Stimulated activated naive CD8-positive, alpha-beta T cell treated with anti-CD3 and anti-CD28 coated beads, Interleukin-15, amount 100 ng/mL, for 72 hours (primary cell): ENCODE measurements around the gene LRRC61.
"Not testable (repeated sequence)": the region's sequence is repeated elsewhere in the genome, so short reads cannot be mapped to it uniquely, and the experiment has no call there.

Experiments
- ATAC-seq: fragments of 150-1000 bp; cut with Tn5 transposase; 2 replicates; pipeline ENCODE4 v1.10.0; 2021; ENCODE audit warnings: mild to moderate bottlenecking, moderate library complexity
- DNase-seq, 2 donors: peaks; one replicate each; pipeline ENCODE4 v3.0.0; 2021 to 2022
- H3K27ac Mint-ChIP-seq, 2 donors: one replicate each; pipeline ENCODE4 v1.8.0; 2022; ENCODE audit warnings: mild to moderate bottlenecking in 2 of 2, mixed read lengths in 2 of 2, moderate library complexity in 2 of 2
- H3K27me3 Mint-ChIP-seq: one replicate; pipeline ENCODE4 v1.8.0; 2022; ENCODE audit warnings: mixed read lengths
- H3K4me1 Mint-ChIP-seq: one replicate; pipeline ENCODE4 v1.8.0; 2022; ENCODE audit warnings: mild to moderate bottlenecking, mixed read lengths
- H3K4me3 Mint-ChIP-seq, 2 donors: one replicate each; pipeline ENCODE4 v1.8.0; 2022; ENCODE audit warnings: mild to moderate bottlenecking in 2 of 2, mixed read lengths in 2 of 2, moderate library complexity in 1 of 2
- H3K9me3 Mint-ChIP-seq, 2 donors: one replicate each; pipeline ENCODE4 v1.8.0; 2022; ENCODE audit warnings: mixed read lengths in 2 of 2

The LRRC61 gene

DNA sequence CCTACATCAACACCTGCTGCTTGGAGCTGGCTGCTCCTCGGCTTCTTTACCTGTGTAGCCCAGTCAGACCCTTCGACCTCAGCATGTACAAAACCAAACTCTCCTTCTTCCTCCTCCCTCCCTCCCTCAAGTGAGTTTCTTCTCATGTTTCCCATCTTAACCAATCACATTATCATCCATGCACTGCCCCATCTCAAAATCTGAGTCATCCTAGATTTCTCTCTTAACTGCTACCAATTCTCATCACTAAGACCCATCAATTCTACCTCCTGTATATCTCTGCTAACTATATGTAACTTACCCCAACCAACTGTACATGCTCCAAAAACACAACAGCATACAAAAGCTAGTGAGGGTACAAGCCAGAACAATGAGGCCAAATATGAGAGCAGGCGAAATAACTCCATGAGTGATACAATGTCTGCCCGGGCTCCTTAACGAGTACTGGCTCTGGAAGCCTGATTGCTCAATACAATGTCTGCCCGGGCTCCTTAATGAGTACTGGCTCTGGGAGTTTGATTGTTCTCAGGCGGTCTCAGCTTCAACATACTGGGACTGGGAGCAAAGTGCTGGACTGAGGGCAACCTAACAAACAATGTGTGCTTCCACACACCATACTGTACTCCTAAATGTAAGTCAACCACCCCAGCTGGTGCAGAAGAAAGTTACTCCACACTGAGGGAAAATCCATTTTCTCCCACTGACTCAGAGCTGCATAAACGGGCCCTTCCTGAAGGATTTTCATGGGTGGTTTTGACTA lies 18.5 kb upstream of the LRRC61 start:
- not testable (repeated sequence) for DNase-seq, ATAC-seq, H3K4me3 Mint-ChIP-seq, H3K27me3 Mint-ChIP-seq, H3K27ac Mint-ChIP-seq, H3K9me3 Mint-ChIP-seq, H3K4me1 Mint-ChIP-seq

DNA sequence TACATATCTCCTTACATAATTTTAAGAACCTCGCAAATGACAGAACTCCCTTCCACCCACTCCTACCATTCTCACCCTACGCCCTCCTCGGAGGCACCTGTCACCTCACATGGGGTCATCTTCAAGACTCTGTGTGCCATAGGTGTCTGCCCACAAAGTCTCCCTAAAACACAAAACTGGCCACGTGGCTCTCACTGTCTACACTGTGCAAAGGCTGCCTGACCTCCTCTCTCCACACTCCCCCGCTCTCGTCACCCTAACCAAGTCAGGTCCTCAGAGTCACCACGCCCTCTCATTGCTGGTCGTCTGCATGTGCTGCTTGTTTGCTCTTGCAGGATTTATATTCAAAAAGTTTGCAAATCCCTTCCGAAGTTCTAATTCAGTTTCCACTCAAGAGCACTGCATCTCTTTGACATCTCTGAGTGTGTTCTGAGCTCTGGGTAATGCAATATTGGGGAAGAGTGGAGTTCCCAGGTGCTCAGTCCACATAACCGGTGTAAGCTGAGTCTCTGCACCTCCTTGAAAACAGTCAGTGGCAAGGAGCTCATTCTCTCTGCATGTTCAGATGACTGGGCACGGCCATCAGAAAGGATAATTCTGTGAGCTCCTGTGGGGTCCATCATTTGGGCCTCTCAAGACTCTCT lies 17.8 kb upstream of the LRRC61 start:
- not testable (repeated sequence) for H3K27me3 Mint-ChIP-seq, H3K4me3 Mint-ChIP-seq, H3K27ac Mint-ChIP-seq, H3K4me1 Mint-ChIP-seq, H3K9me3 Mint-ChIP-seq, ATAC-seq, DNase-seq

DNA sequence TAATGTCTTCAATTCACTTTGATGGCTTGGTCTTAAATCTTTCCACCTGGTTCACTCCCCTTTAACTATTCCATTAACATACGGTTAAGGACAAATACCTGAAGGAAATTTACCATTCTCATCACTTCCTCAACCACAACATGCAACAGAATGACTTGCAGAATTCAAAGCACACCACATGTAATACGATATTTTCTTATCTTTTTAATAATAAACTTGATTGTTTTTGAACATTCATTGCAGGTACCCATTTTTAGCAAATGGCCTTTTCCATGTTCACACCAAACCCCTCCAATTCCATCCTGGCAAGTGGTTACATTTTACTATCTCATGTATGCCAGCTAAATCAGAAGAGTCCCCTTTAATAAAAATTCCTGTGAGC lies 17.3 kb upstream of the LRRC61 start:
- not testable (repeated sequence) for H3K9me3 Mint-ChIP-seq, H3K4me1 Mint-ChIP-seq, ATAC-seq, H3K27me3 Mint-ChIP-seq, DNase-seq, H3K27ac Mint-ChIP-seq, H3K4me3 Mint-ChIP-seq

DNA sequence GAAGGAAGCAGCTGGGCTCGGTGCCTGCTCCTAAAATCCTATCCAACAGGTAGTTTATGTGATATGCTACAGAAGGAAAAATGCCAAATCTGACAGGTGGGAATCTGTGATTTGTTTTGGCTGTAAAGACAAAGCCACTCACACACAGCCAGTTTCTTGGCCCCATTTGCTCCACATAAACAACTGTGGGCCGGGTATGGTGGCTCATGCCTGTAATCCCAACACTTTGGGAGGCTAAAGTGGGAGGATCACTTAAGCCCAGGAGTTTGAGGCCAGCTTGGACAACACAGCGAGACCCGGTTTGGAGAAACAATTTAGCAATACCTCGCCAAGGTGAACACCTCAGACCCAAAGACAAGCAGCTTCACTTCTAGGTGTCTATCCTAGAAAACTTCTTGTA lies 16.8 kb upstream of the LRRC61 start:
- peak overlapping the region in 1 of 2 donors; percentile 6 for H3K27ac Mint-ChIP-seq
- ATAC-seq, H3K9me3 Mint-ChIP-seq, H3K4me1 Mint-ChIP-seq, H3K4me3 Mint-ChIP-seq, DNase-seq, H3K27me3 Mint-ChIP-seq: not testable (repeated sequence)

DNA sequence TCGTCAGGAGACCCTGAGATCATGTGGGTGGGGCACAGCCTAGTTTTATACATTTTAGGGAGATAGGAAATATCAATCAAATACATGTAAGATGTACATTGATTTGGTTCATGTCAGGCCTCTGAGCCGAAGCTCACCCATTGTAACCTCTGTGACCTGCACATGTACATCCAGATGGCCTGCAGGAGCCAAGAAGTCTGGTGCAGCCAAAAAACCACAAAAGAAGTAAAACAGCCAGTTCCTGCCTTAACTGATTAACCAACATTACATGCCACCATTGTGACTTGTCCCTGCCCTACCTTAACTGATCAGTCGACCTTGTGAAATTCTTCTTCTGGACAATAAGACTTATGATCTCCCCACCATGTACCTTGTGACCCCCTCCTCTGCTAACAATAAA lies 16.0 kb upstream of the LRRC61 start:
- Mint-ChIP-seq H3K4me1 (peaks cover 5% of the 10 kb centered on the region), H3K27ac (no peak overlapping the region), H3K27me3 (no peaks in the 10 kb centered on the region), H3K4me3 (no peak overlapping the region), H3K9me3 (no peaks in the 10 kb centered on the region)
- no peak for DNase-seq
- ATAC-seq: no peak

DNA sequence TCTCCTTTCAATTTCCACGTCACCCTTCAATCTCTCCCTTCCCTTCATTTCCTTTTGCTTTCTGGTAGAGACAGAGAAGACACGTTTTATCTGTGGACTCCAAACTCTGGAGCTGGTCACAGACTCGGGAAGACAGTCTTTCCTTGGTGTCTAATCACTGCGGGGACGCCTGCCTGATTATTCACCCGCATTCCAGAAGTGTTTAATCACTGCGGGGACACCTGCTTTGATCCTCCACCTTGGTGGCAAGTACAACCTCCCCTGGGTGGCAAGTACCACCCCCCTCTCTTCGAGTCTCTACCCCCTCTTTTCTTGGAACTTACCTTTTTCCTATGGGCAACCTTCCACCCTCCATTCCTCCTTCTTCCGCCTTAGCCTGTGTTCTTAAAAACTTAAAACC lies 15.3 kb upstream of the LRRC61 start:
- Mint-ChIP-seq H3K27ac (no peak overlapping the region), H3K9me3 (no peaks in the 10 kb centered on the region)

DNA sequence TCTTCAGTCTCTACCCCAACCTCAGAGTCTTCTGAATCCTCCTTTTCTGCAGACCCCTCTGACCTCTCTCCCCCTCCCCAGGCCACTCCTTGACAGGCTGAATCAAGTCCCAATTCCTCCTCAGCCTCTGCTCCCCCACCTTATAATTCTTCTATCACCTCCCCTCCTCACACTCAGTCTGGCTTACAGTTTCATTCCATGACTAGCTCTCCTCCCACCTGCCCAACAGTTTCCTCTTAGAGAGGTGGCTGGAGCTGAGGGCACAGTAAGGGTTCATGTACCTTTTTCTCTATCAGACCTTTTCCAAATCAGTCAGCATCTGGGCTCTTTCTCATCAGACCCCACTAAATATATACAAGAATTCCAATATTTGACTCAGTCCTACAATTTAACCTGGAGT lies 14.6 kb upstream of the LRRC61 start:
- no peak overlapping the region for H3K27ac Mint-ChIP-seq

More for the DNA sequence above, 15.3 kb upstream of the LRRC61 start:
- no peak for DNase-seq
- Mint-ChIP-seq H3K4me3 (no peak overlapping the region), H3K4me1 (peaks cover 5% of the 10 kb centered on the region), H3K27me3 (no peaks in the 10 kb centered on the region)
- no peak for ATAC-seq

DNA sequence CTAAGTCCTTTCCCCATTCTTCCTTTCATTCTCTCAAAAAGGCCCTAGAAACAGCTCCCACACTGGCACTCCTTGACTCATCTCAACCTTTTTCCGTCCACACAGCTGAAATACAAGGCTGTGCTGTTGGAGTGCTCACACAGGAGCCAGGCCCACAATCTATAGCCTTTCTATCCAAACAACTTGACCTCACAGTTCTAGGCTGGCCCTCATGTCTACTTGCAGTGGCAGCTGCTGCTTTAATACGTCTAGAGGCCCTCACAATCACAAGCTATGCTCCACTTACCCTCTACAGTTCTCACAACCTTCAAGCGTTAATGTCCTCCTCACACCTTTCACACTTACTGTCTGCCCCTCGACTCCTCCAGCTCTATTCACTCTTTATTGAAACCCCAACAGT lies 12.0 kb upstream of the LRRC61 start:
- H3K4me1 Mint-ChIP-seq: peaks cover 5% of the 10 kb centered on the region
- H3K27me3 Mint-ChIP-seq: no peaks in the 10 kb centered on the region
- H3K9me3 Mint-ChIP-seq: no peaks in the 10 kb centered on the region
- no peak for DNase-seq
- ATAC-seq: no peak
- no peak overlapping the region for H3K4me3 Mint-ChIP-seq
- no peak overlapping the region for H3K27ac Mint-ChIP-seq

More for the DNA sequence above, 14.6 kb upstream of the LRRC61 start:
- H3K4me3 Mint-ChIP-seq: no peak overlapping the region
- DNase-seq: no peak
- H3K9me3 Mint-ChIP-seq: no peaks in the 10 kb centered on the region
- no peaks in the 10 kb centered on the region for H3K27me3 Mint-ChIP-seq
- peaks cover 5% of the 10 kb centered on the region for H3K4me1 Mint-ChIP-seq
- ATAC-seq: no peak

DNA sequence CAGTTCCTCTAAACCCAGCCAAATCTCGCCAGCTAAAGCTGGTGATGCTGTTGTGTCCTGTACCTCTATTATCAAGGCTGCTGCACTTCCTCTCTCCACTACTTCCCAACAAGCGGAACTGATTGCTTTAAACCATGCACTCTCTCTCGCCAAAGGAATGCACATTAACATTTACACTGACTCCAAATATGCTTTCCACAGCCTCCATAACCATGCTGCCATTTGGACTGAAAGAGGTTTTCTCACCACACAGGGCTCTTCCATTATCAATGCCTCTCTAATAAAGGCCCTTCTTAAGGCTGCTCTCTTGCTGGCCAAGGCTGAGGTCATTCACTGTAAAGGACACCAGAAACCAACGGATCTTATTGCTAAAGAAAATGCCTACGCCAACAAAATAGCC lies 11.4 kb upstream of the LRRC61 start:
- DNase-seq (no peak), ATAC-seq (no peak)
- H3K9me3 Mint-ChIP-seq: no peaks in the 10 kb centered on the region
- no peak overlapping the region for H3K27ac Mint-ChIP-seq
- H3K27me3 Mint-ChIP-seq: no peaks in the 10 kb centered on the region
- H3K4me3 Mint-ChIP-seq: no peak overlapping the region
- H3K4me1 Mint-ChIP-seq: peaks cover 5% of the 10 kb centered on the region

DNA sequence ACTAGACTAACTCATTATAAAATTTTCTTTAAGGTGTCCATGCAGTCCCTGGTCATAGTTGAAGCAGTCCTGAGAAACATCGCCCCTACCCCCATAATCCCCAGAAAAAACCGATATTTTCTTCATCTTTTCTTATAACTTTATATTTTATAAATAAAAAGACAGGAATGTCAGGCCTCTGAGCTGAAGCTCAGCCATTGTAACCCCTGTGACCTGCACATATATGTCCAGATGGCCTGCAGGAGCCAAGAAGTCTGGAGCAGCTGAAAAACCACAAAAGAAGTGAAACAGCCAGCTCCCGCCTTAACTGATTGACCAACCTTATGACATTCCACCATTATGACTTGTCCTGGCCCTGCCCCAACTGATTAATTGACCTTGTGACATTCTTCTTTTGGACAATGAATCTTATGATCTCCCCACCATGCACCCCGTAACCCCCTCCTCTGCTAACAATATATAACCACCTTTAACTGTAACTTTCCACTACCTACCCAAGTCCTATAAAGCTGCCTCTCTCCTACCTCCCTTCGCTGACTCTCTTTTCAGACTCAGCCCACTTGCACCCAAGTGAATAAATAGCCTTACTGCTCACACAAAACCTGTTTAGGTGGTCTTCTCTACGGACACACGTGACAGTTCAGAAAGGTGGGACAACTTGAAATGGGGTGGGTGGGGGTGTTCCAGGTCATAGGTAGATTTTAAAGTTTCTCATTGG lies 10.3 kb upstream of the LRRC61 start:
- ATAC-seq, H3K9me3 Mint-ChIP-seq, DNase-seq: not testable (repeated sequence)

DNA sequence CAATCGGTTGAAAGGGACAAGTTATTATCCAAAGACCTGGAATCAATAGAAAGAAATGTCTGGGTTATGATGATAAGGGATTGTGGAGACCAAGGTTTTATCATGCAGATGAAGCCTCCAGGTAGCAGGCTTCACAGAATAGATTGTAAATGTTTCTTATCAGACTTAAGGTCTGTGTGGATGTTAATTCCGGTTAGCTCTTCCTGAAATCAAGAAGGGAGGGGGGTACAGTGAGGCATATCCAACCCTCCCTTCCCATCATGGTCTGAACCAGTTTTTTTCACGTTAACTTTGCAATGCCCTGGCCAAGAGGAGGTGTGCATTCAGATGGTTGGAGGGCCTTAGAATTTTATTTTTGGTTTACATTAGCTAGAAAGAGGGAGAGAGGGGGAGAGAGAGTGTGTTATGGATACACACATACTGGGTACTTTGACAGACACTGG lies 9.8 kb upstream of the LRRC61 start:
- Mint-ChIP-seq H3K27ac (no peak overlapping the region), H3K27me3 (no peaks in the 10 kb centered on the region)
- no peak for ATAC-seq

More for the DNA sequence above, 10.3 kb upstream of the LRRC61 start:
- not testable (repeated sequence) for H3K4me1 Mint-ChIP-seq, H3K4me3 Mint-ChIP-seq, H3K27me3 Mint-ChIP-seq
- peak overlapping the region in 1 of 2 donors; percentile 5 for H3K27ac Mint-ChIP-seq

DNA sequence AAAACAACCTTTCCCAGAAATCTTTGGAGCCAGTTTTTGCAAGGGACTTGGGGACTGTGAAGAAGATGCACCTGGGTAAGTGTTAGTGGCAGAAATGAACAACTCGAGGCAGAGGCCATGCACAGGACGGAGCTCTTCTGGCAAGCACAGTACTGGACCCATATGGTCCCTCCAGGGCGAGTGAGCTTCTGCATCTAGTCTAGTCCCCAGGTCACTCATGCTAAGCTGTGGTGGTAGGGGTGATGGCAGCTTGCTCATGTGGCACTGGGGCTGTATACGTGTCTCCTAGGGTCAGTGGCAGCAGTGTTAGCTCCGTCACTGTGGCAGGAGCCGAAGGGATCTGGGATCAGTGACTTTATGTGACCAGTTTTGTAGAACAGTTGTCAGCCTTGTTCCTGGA lies 9.3 kb upstream of the LRRC61 start:
- Mint-ChIP-seq H3K4me1 (no peaks in the 10 kb centered on the region), H3K27me3 (no peaks in the 10 kb centered on the region), H3K27ac (no peak overlapping the region), H3K9me3 (no peaks in the 10 kb centered on the region), H3K4me3 (no peak overlapping the region)
- ATAC-seq (peak; percentile 63), DNase-seq (no peak)

More for the DNA sequence above, 9.8 kb upstream of the LRRC61 start:
- H3K9me3 Mint-ChIP-seq: no peaks in the 10 kb centered on the region
- no peak overlapping the region for H3K4me3 Mint-ChIP-seq
- H3K4me1 Mint-ChIP-seq: peaks cover 5% of the 10 kb centered on the region
- no peak for DNase-seq

DNA sequence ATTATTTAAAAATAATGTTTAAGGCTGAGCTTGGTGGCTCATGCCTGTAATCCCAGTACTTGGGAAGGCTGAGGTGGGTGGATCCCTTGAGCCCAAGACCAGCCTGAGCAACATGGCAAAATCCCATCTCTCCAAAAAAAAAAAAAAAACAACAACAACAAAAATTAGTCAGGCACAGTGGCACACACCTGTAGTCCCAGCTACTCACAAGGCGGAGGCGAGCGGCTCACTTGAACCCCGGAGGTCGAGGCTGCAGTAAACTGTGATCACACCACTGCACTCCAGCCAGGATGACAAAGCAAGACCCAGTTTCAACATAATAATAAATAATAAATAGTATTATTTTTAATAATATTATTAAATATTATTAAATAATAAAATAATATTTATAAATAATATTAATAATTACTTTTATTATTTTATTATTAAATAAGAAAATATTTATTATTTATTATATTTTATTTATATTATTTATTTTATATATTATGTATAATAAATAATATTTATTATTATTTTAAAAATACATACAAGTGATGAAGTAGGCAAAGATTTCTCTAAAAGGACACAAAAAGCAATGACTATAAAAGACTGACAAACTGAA lies 8.4 kb upstream of the LRRC61 start:
- Mint-ChIP-seq H3K4me3 (no peak overlapping the region), H3K9me3 (no peaks in the 10 kb centered on the region), H3K27me3 (no peaks in the 10 kb centered on the region), H3K4me1 (peaks cover under 1% of the 10 kb centered on the region), H3K27ac (no peak overlapping the region)
- no peak for ATAC-seq
- DNase-seq: no peak

DNA sequence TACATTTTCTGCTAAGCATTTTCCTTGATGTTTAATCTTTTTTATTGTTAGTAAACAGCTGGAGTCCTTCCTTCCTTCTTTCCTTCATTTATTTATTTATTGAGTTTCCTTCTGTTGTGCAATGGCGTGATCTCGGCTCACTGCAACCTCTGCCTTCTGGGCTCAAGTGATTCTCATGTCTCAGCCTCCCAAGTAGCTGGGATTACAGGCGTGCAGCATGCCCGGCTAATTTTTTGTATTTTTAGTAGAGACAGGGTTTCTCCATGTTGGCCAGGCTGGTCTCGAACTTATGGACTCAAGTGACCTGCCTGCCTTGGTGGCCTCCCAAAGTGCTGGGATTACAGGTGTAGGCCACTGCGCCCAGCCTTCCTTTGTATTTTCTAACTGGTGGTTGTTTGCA lies 6.2 kb upstream of the LRRC61 start:
- DNase-seq, H3K4me3 Mint-ChIP-seq, H3K27me3 Mint-ChIP-seq, H3K9me3 Mint-ChIP-seq, ATAC-seq, H3K27ac Mint-ChIP-seq: not testable (repeated sequence)
- H3K4me1 Mint-ChIP-seq: peaks cover 21% of the 10 kb centered on the region

DNA sequence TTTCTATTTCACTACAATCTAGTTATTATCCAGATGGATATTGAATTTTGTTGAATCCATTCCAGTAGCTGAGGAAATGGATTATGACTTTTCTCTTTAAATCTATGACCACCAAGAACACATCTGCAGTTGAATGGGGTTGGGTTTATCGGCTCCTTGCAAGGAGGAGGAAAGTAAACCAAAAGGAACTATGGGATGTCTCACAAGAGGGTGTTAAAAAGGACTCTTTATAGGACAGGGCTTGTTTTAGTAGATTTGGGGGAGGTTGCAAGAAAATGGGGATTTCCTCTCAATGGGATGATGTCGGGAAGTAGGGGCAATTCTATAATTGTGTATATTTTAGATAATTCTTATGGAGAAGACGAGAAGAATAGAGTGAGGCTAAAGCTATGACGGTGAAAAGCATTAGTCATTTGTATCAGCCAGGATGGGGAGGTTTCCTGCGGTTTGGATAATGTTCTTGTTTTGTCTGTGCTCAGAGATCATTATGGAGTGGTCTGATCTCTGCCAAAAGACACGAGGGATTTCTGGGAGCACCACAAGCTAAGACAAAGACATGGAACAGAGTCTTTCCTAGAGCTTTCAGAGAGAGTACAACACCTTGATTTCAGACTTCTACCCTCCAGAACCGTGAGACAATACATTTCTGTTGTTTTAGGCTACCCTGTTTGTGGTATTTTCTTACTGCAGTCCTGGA lies 5.3 kb upstream of the LRRC61 start:
- no peak for ATAC-seq
- no peaks in the 10 kb centered on the region for H3K27me3 Mint-ChIP-seq
- H3K4me3 Mint-ChIP-seq: no peak overlapping the region
- no peak overlapping the region for H3K27ac Mint-ChIP-seq
- DNase-seq: no peak
- H3K9me3 Mint-ChIP-seq: no peaks in the 10 kb centered on the region
- peaks cover 24% of the 10 kb centered on the region for H3K4me1 Mint-ChIP-seq
